Medulla oblongata (tissue), 1 donor: Measurements from ENCODE around the gene NFX1.
"Not testable (repeated sequence)": the region's sequence is repeated elsewhere in the genome, so short reads cannot be mapped to it uniquely, and the experiment has no call there.

ENCODE experiments used
- DNase-seq: peaks from one replicate; pipeline ENCODE4 v3.0.0-alpha.2; 2015; ENCODE audit errors: extremely low spot score

Gene NFX1

GRCh38 chr9:33364127-33364526 is 73.8 kb downstream of the NFX1 start:
- DNase-seq = no peak

GRCh38 chr9:33364814-33365213 is 74.5 kb downstream of the NFX1 start:
- not testable (repeated sequence) for DNase-seq

- DNase-seq = no peak
These were observed 76.7 kb downstream of the NFX1 start for GRCh38 chr9:33366979-33367480.

- no peak for DNase-seq
These were observed 82.6 kb downstream of the NFX1 start for GRCh38 chr9:33372900-33373299.

- no peak for DNase-seq
These were observed 83.9 kb downstream of the NFX1 start for GRCh38 chr9:33374190-33374589.

- DNase-seq = peak; percentile 92
These were observed 84.4 kb downstream of the NFX1 start for GRCh38 chr9:33374634-33375237.

GRCh38 chr9:33375238-33375840 is 85.0 kb downstream of the NFX1 start:
- DNase-seq = no peak

GRCh38 chr9:33375841-33376321 is 85.6 kb downstream of the NFX1 start:
- no peak for DNase-seq

GRCh38 chr9:33377089-33377715 is 86.9 kb downstream of the NFX1 start:
- no peak for DNase-seq

GRCh38 chr9:33378121-33378795 is 87.9 kb downstream of the NFX1 start:
- no peak for DNase-seq

GRCh38 chr9:33379666-33380389 is 89.5 kb downstream of the NFX1 start:
- no peak for DNase-seq

- no peak for DNase-seq
These were observed 90.2 kb downstream of the NFX1 start for GRCh38 chr9:33380390-33381094.

- DNase-seq = no peak
These were observed 91.0 kb downstream of the NFX1 start for GRCh38 chr9:33381231-33381791.

- not testable (repeated sequence) for DNase-seq
These were observed 92.1 kb downstream of the NFX1 start for GRCh38 chr9:33382397-33382796.

- not testable (repeated sequence) for DNase-seq
These were observed 93.1 kb downstream of the NFX1 start for GRCh38 chr9:33383396-33383795.

- not testable (repeated sequence) for DNase-seq
These were observed 95.2 kb downstream of the NFX1 start for GRCh38 chr9:33385536-33385935.

- not testable (repeated sequence) for DNase-seq
These were observed 95.8 kb downstream of the NFX1 start for GRCh38 chr9:33385979-33386640.

- not testable (repeated sequence) for DNase-seq
These were observed 96.3 kb downstream of the NFX1 start for GRCh38 chr9:33386641-33386996.

- not testable (repeated sequence) for DNase-seq
These were observed 96.7 kb downstream of the NFX1 start for GRCh38 chr9:33386998-33387397.
